Retinal pigment epithelial cell (primary cell): ENCODE results near the gene PPP2R2C.
A peak's percentile ranks its signal among the peaks of the same experiment; 100 is the strongest.

ENCODE experiments used
- DNase-seq: peaks from one replicate; pipeline ENCODE4 v3.0.0-alpha.2; 2010; ENCODE audit warnings: low read depth
- H3K4me3 ChIP-seq: 2 replicates; pipeline ENCODE4 v1.5.1; 2011; ENCODE audit warnings: mild to moderate bottlenecking, low read length, control low read depth, moderate library complexity
- TF ChIP-seq, protein P1 (sequence below): conservative IDR thresholded peaks from 2 replicates; pipeline ENCODE4 v1.5.1; 2011; ENCODE audit warnings: low read depth, low read length, control low read depth, inconsistent platforms

The PPP2R2C gene

DNA sequence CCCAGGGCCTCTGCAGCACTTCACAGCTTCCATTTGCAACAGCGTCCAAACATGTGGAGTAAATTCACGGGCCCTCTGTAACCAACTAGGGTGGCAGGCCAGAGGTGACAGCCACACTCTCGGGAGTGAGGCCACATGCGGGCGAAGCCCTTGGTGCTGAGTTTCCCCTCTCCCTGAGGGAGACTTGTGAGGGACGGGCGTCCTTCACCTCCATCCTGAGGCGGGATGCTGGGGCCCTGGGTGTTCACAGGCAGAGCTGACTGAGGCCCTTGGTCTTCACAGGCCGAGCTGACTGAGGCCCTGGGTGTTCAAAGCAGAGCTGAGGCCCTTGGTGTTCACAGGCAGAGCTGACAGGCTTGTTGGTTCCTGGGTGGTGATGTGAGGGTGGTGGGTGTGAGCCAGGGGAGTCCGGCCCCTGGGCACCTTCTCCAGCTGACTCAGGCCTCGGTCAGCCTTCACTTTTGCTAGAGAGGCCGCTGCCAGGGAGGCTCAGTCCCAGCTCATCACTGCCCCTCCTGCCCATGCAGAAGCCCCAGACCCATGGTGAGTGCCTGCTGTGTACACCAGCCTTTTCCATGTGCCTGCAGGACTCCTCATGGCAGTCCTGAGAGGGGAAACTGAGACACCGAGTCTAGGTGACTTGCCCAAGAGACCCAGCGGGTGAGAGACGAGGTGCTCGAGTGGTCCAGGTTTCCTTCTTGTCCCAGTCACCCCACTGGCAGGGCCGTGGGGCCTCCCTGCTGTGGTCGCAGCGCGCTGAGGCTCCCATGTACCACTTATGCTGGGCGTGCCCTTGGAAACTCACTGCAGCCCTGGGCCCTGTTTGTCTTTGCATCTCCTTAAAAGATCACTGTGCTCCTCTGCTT, 194.2 kb downstream of the PPP2R2C start:
- DNase-seq = no peak
- TF ChIP-seq, protein P1, sequence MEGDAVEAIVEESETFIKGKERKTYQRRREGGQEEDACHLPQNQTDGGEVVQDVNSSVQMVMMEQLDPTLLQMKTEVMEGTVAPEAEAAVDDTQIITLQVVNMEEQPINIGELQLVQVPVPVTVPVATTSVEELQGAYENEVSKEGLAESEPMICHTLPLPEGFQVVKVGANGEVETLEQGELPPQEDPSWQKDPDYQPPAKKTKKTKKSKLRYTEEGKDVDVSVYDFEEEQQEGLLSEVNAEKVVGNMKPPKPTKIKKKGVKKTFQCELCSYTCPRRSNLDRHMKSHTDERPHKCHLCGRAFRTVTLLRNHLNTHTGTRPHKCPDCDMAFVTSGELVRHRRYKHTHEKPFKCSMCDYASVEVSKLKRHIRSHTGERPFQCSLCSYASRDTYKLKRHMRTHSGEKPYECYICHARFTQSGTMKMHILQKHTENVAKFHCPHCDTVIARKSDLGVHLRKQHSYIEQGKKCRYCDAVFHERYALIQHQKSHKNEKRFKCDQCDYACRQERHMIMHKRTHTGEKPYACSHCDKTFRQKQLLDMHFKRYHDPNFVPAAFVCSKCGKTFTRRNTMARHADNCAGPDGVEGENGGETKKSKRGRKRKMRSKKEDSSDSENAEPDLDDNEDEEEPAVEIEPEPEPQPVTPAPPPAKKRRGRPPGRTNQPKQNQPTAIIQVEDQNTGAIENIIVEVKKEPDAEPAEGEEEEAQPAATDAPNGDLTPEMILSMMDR = no peak
- no peak overlapping the region for H3K4me3 ChIP-seq

DNA sequence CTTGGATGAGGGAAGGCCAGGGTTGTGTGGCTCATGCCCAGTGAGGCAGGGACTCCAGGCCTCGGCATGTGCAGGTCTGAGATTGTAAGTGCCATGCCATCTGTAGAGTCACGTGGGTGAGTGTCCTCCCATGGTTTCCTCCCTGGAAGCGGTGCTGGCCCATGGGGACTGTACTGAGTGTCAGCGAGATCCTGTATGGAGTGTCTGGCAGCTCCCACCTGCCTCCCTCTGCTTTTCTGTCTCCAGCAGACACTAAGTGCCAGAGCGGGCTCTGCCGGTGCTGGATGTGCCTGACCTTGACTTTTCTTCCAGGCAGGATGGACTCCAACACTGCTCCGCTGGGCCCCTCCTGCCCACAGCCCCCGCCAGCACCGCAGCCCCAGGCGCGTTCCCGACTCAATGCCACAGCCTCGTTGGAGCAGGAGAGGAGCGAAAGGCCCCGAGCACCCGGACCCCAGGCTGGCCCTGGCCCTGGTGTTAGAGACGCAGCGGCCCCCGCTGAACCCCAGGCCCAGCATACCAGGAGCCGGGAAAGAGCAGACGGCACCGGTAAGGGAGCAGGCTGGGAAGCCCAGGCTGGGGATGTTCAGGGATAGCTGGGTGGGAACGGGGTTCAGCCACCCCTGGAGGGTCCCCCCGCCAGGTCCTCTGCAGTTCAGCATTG, 195.1 kb downstream of the PPP2R2C start:
- TF ChIP-seq, protein P1 = no peak
- DNase-seq = no peak
- no peak overlapping the region for H3K4me3 ChIP-seq

DNA sequence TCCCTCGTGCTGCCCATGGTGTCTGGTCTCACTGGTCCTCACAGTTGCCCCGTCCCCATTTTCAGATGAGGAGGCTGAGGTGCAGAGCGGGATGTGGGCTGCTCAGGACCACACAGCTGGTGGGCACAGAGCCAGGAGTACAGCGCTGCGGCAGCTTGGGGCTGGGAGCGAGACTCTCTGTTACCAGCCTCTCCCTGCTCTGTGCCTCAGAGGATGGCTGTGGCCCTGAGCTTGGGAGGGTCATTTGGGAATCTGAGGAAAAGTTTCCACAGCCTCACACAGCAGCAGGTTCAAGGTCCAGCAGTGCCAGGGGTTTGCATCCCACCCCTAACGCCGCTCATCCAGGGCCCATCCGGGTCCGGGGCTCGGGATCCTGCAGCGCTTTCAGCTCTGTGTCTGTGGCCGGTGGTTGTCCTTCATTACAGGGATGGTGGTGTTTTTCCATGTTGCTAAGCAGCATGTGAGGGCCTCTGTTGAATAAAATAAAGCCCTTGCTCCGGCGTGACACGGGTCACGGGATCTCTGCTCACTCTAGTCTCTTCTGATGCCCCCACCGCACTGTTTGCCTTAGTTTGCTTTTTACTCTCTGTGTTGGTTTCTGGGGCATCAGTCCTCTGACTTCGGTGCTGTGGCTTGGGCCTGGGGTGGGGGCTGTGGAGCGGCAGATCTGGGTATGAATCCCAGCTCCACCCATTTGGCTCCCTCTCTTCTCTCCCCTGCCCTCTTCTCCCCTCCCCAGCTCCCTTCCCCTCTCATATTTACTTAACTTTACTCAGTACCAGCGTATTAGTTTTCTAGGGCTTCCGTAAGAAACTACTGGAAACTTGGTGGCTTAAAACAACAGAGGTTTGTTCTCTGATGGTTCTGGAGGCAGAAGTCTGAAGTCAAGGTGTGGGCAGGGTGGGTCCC, 196.3 kb downstream of the PPP2R2C start:
- TF ChIP-seq, protein P1 = no peak
- no peak overlapping the region for H3K4me3 ChIP-seq
- DNase-seq = peak; percentile 48

DNA sequence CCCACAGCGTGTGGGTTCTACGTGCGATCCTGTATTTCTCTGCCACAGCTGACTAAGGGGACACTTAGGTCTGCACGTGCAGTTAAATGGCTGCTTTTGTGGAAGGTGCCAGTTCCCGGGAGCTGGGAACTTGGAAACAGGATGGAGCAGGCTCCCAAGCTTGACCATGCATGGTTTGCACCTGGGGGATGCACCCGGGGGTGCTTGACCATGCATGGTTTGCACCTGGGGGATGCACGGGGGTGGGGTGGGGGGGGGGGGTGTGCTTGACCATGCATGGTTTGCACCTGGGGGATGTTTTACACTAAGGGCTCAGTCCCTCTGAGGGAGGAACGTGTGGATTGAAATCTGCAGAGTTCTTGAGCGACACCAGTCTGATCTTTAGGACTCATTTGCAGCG, 197.1 kb downstream of the PPP2R2C start:
- no peak overlapping the region for H3K4me3 ChIP-seq
- no peak for DNase-seq
- TF ChIP-seq, protein P1 = no peak

DNA sequence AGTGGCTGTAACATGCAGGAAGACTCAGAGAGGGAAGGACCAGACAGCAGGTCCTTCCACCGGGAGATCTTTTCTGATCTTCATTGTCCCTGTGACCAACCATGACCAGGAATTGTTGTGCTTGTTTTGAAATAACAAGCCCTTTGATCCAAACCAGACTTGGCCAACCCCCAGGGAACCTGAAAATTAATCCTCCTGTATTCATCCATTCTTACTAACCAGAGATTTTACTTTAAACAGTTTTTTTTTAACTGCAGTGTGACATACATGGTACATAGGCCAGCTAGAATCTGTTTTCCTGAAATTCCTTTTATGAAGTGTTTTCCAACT, 198.8 kb downstream of the PPP2R2C start:
- TF ChIP-seq, protein P1 = no peak
- H3K4me3 ChIP-seq = no peak overlapping the region
- no peak for DNase-seq

DNA sequence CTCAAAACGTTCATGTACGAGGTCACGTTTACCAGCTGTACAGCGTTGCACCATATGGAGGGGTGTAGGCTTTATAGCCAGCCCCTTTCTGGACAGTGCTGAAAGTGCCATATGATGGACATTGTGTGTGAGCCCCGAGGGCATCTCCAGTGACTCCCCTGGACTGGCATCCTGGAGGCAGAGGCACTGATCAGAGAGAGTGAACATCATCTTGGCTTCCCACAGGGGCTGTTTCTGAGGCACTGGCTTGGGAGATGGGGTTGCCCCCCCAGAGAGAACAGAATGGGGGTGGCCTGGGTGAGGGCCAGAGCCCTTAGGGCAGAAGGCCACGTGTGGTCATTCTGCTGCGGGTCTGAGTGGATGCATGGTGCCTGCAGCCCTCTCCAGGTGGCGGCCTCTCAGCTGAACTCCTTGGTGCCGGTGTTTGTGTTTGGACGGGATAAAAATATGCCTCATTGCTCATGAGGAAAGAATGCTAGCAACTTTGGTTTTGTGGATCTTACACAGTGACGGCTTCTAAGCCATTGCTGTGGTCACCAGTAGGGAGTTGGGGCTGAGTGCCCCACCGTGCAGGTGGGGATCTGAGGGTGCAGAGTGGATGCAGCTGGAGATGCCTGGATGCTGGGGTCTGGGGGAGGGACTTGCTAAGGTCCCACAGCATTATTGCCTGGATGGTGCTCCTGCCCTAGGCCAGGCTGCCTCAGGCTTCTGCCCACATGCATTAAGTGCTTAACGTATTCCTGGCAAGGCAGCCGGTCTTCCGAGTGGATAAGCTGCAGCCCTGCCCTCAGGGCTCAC, 199.4 kb downstream of the PPP2R2C start:
- H3K4me3 ChIP-seq = peak overlapping the region; percentile 9
- peak; percentile 74 for DNase-seq
- TF ChIP-seq, protein P1 = no peak
